Osteoblast (primary cell): ENCODE results near the gene MYT1. TPM values are rescaled to one million over a fixed set of nuclear protein-coding genes. Genes with fewer than 3 reads are reported as not detected.

Experiments used
- DNase-seq: peaks from one replicate; pipeline ENCODE4 v3.0.0; 2011; ENCODE audit warnings: low spot score, mixed read lengths; ENCODE audit not compliant: insufficient read length; ENCODE audit errors: missing footprints
- H2AFZ ChIP-seq: 2 replicates; pipeline ENCODE4 v1.6.0; 2011; ENCODE audit warnings: mild to moderate bottlenecking, low read length
- H3K27ac ChIP-seq: 2 replicates; pipeline ENCODE4 v1.5.1; 2011; ENCODE audit warnings: mild to moderate bottlenecking, low read depth, low read length, moderate library complexity
- H3K27me3 ChIP-seq: 2 replicates; pipeline ENCODE4 v1.6.0; 2012; ENCODE audit warnings: mild to moderate bottlenecking, control low read depth, inconsistent platforms, low read length, moderate library complexity; ENCODE audit not compliant: insufficient read depth
- H3K36me3 ChIP-seq: 2 replicates; pipeline ENCODE4 v1.5.1; 2011; ENCODE audit warnings: mild to moderate bottlenecking, low read length, control low read depth, moderate library complexity; ENCODE audit not compliant: insufficient read depth
- H3K4me1 ChIP-seq: 2 replicates; pipeline ENCODE4 v1.5.1; 2011; ENCODE audit warnings: mild to moderate bottlenecking, low read length, control low read depth, moderate library complexity; ENCODE audit not compliant: insufficient read depth
- H3K4me2 ChIP-seq: 2 replicates; pipeline ENCODE4 v1.6.0; 2011; ENCODE audit warnings: mild to moderate bottlenecking, low read length; ENCODE audit not compliant: insufficient read depth
- H3K4me3 ChIP-seq: fragments of 200-600 bp; sonication (generic); 3 replicates; pipeline ENCODE4 v1.5.1; 2012; ENCODE audit warnings: mild to moderate bottlenecking, low read length, inconsistent platforms; ENCODE audit not compliant: insufficient read depth
- H3K79me2 ChIP-seq: 2 replicates; pipeline ENCODE4 v1.6.0; 2012; ENCODE audit warnings: mild to moderate bottlenecking, low read length, control low read depth, inconsistent platforms; ENCODE audit not compliant: insufficient read depth
- H3K9me3 ChIP-seq: 2 replicates; pipeline ENCODE4 v1.5.1; 2011; ENCODE audit warnings: low read depth, low read length, control low read depth
- H4K20me1 ChIP-seq: 2 replicates; pipeline ENCODE4 v1.6.0; 2012; ENCODE audit warnings: mild to moderate bottlenecking, low read length, control low read depth; ENCODE audit not compliant: insufficient read depth
- total RNA-seq: library from RNA; depleted of rRNA; stranded (reverse); fragments of >200 nt; gene quantifications from 2 replicates; pipeline ENCODE4 v1.2.3, GENCODE V29; 2012
- TF ChIP-seq, protein P1 (sequence below): IDR thresholded peaks from 2 replicates; pipeline ENCODE4 v1.5.1; 2011; ENCODE audit warnings: mild to moderate bottlenecking, low read depth, low read length, moderate library complexity; ENCODE audit errors: extremely low read depth

The MYT1 gene
- total RNA-seq, 1 donor = not detected

DNA sequence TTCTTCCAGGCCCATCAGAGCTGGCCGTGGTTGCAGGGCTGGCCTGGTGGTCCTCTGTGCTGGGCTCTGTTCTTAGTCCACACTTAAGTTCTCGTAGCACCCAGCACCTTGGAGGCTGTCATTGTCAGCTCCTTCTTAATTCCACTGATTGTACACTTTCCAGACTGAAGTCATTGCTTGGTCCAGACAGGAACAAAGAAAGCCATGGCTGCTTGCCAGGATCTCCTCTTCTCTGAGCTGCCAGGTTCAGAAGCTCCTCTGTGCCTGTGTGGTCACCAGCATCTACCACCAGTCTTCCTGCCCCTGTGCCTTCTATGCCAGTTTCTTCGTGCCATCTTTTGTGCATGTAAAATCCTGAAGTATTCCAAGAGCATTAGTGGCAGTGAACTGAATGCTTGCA lies 51.8 kb downstream of the MYT1 start:
- TF ChIP-seq, protein P1, sequence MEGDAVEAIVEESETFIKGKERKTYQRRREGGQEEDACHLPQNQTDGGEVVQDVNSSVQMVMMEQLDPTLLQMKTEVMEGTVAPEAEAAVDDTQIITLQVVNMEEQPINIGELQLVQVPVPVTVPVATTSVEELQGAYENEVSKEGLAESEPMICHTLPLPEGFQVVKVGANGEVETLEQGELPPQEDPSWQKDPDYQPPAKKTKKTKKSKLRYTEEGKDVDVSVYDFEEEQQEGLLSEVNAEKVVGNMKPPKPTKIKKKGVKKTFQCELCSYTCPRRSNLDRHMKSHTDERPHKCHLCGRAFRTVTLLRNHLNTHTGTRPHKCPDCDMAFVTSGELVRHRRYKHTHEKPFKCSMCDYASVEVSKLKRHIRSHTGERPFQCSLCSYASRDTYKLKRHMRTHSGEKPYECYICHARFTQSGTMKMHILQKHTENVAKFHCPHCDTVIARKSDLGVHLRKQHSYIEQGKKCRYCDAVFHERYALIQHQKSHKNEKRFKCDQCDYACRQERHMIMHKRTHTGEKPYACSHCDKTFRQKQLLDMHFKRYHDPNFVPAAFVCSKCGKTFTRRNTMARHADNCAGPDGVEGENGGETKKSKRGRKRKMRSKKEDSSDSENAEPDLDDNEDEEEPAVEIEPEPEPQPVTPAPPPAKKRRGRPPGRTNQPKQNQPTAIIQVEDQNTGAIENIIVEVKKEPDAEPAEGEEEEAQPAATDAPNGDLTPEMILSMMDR = no peak
- no peak for DNase-seq
- H3K4me3 ChIP-seq = no peak overlapping the region
- peaks cover 63% of the 10 kb centered on the region for H3K27me3 ChIP-seq
- no peak overlapping the region for H2AFZ ChIP-seq
- H3K36me3 ChIP-seq = no peaks in the 10 kb centered on the region
- H3K27ac ChIP-seq = no peak overlapping the region
- peaks cover 2% of the 10 kb centered on the region for H4K20me1 ChIP-seq
- H3K79me2 ChIP-seq = no peaks in the 10 kb centered on the region
- no peaks in the 10 kb centered on the region for H3K9me3 ChIP-seq
- no peak overlapping the region for H3K4me2 ChIP-seq
- peaks cover 8% of the 10 kb centered on the region for H3K4me1 ChIP-seq

- H3K4me3 ChIP-seq = no peak overlapping the region
- no peak overlapping the region for H3K27ac ChIP-seq
- H3K4me2 ChIP-seq = no peak overlapping the region
- peaks cover 2% of the 10 kb centered on the region for H4K20me1 ChIP-seq
- no peaks in the 10 kb centered on the region for H3K9me3 ChIP-seq
- DNase-seq = no peak
- H3K4me1 ChIP-seq = peaks cover 8% of the 10 kb centered on the region
- no peaks in the 10 kb centered on the region for H3K36me3 ChIP-seq
- no peak overlapping the region for H2AFZ ChIP-seq
- TF ChIP-seq, protein P1 = no peak
- no peaks in the 10 kb centered on the region for H3K79me2 ChIP-seq
- H3K27me3 ChIP-seq = peaks cover 56% of the 10 kb centered on the region
Observed at GRCh38 chr20:64216910-64217309, 52.7 kb downstream of the MYT1 start.

DNA sequence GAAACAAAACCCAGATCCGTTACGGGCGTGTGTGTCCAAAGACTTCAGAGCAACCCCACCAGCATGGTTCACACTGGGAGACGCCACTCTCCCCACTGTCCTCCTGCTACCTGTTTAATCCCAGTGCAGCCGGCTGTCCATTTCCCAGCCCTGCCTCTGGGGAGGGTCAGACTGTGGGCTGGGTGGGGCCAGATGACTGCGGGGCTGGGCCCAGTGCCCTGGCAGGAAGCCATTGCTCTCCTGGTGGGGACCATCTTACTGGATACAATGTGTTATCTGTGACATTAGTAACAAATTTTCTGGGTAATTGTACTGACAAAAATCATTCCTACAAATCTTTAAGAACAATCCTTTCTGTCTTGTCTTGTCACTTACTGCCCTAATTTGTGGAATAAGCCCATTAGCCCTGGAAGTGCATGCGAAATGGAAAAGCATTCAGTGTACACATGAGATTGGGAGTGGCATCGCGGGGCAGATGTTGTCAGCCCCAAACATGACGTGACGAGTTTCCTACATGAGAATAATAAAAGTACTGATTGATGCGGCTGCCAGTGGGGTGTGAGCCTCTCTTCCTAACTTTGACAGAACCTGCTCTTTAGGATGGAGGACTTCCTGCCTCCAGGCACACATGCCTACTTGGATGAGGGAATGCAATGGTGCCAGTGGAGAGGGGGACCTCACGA lies 53.4 kb downstream of the MYT1 start:
- TF ChIP-seq, protein P1 = no peak
- Histone ChIP-seq H4K20me1 (peaks cover 5% of the 10 kb centered on the region), H3K4me3 (no peak overlapping the region), H3K79me2 (no peaks in the 10 kb centered on the region), H3K9me3 (no peaks in the 10 kb centered on the region), H3K36me3 (no peaks in the 10 kb centered on the region), H2AFZ (no peak overlapping the region), H3K4me1 (peaks cover 13% of the 10 kb centered on the region), H3K4me2 (no peak overlapping the region), H3K27ac (no peak overlapping the region), H3K27me3 (peaks cover 56% of the 10 kb centered on the region)
- DNase-seq = no peak

GRCh38 chr20:64219202-64219601 lies 55.0 kb downstream of the MYT1 start:
- no peak for DNase-seq
- Histone ChIP-seq H3K79me2 (no peaks in the 10 kb centered on the region), H3K4me1 (peaks cover 17% of the 10 kb centered on the region), H3K4me2 (no peak overlapping the region), H2AFZ (no peak overlapping the region), H3K27me3 (peaks cover 43% of the 10 kb centered on the region), H3K27ac (no peak overlapping the region), H3K9me3 (no peaks in the 10 kb centered on the region), H4K20me1 (peaks cover 6% of the 10 kb centered on the region), H3K4me3 (no peak overlapping the region), H3K36me3 (no peaks in the 10 kb centered on the region)
- TF ChIP-seq, protein P1 = no peak
